GM18861 (cell line): ENCODE results near the gene COX8C.
"Not testable (repeated sequence)": the region's sequence is repeated elsewhere in the genome, so short reads cannot be mapped to it uniquely, and the experiment has no call there.

Source experiments
- ATAC-seq: cut with Tn5 transposase; IDR thresholded peaks from one replicate; pipeline ENCODE4 v1.9.1; 2021; ENCODE audit not compliant: unreplicated experiment

COX8C gene

DNA sequence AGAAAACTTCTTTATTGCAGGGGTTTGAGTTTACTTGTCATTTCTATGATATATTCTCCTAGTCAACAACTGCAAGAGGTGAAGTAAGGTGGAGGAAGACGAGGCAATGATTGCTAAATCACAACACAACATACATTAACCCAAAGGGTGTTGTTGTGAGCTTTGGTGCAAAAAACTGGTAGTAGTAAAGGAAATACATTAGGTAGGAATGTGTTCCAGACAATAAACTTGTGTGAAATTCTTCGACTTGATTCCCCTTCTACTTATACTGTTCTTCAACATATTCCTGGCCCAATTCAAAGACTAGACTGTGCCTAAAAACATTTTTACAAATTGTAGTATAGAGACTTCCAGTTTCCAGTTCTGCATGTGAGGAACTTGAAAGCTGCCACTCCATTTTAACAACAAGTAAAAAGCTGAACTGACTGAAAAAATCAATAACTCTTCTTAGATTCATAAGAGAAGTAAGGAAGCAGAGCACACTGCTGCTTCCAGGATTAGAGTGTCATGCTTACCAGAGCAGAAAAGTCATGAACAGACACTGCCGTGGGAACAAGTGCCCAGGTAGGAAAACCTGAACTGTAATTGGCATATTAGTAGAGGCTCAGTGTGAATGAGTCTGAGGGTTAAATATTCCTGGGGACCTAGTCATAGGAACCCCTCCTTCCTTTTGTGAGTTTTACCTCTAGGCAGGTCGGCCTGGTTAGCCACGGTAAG, 22.2 kb downstream of the COX8C start:
- ATAC-seq: no peak

DNA sequence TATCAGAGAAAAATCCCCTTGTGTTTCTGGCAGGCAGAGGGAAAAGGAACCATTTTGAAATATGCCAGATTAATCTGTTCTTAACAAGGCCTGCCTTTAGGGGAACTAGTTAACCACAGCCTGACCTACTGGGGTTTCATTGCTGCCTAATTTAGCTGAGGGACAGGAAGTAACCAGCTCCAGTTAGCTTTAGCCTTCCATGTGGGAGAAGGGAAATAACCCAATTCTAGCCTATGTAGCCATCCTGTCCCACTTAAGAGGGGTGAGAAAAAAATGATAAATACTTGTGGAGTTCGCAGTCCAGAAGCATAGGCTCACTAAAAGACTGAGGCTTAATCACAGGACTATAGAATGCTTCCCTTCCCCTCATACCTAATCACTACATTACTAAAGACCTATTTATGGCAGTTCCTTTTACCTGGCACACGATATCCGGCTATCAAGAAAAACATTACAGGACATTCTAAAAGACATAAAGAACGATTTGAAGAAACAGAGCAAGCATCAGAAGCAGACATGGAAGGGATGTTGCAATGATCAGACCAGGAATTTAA, 22.8 kb downstream of the COX8C start:
- peak; percentile 75 for ATAC-seq

GRCh38 chr14:93375673-93376156, 28.7 kb downstream of the COX8C start:
- ATAC-seq: peak; percentile 95

DNA sequence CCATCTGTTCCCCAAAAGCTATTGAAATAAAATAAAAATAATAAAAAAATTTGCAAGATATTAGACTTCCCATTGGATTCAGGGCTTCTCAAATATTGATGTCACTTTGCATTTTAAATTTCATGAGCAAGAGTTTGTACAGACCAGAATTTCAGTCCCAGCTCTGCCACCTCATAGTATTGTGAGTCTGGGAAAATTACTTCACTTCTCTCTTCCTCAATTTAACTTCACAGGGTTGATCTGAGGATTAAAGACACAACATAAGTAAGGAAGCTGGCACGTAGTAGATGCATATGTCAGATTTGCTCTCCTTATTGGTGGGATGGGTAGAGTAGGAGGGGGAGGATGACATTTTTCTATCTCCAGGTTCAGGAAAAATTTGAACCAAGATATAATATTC, 32.8 kb downstream of the COX8C start:
- no peak for ATAC-seq

GRCh38 chr14:93381644-93382043, 34.7 kb downstream of the COX8C start:
- no peak for ATAC-seq

DNA sequence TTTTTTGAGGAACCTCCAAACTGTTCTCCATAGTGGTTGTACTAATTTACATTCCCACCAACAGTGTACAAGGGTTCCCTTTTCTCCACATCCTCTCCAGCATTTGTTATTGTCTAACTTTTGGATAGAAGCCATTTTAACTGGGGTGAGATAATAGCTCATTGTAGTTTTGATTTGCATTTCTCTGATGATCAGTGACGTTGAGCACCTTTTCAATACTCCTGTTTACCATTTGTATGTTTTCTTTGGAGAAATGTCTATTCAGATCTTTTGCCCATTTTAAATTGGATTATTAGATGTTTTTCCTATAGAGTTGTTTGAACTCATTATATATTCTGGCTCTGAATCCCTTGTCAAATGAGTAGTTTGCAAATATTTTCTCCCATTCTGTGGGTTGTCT, 37.3 kb downstream of the COX8C start:
- ATAC-seq: not testable (repeated sequence)

DNA sequence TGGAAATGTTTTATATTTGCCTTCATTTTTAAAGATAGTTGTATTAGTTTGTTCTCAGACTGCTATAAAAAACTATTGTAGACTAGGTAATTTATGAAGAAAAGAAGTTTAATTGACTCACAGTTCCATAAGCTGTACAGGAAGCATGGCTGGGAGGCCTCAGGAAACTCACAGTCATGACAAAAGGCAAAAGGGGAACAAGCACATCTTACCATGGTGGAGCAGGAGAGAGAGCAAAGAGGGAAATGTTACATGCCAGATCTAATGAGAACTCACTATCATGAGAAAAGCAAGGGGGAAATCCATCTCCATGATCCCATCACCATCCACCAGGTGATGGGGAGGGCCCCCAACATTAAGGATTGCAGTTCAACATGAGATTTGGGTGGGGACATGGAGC, 48.2 kb downstream of the COX8C start:
- ATAC-seq: no peak

- ATAC-seq: no peak
Measured at GRCh38 chr14:93396456-93396855, 49.5 kb downstream of the COX8C start.
